Endothelial cell (in vitro differentiated cells): ENCODE measurements around the gene IQSEC3. TPM values are rescaled to one million over a fixed set of nuclear protein-coding genes. Genes with fewer than 3 reads are reported as not detected.

Experiments used
- DNase-seq: peaks from one replicate; pipeline ENCODE4 v3.0.0; 2021; ENCODE audit warnings: low spot score
- H3K27ac Mint-ChIP-seq: one replicate; pipeline ENCODE4 v1.8.0; 2021; ENCODE audit warnings: mixed read lengths, inconsistent platforms; ENCODE audit not compliant: unreplicated experiment
- H3K27me3 Mint-ChIP-seq: one replicate; pipeline ENCODE4 v1.8.0; 2021; ENCODE audit warnings: mild to moderate bottlenecking, moderate library complexity, mixed read lengths, inconsistent platforms; ENCODE audit not compliant: unreplicated experiment
- H3K36me3 Mint-ChIP-seq: one replicate; pipeline ENCODE4 v1.8.0; 2021; ENCODE audit warnings: mild to moderate bottlenecking, low read depth, mixed read lengths, inconsistent platforms; ENCODE audit not compliant: unreplicated experiment
- H3K4me1 Mint-ChIP-seq: one replicate; pipeline ENCODE4 v1.8.0; 2021; ENCODE audit warnings: mild to moderate bottlenecking, mixed read lengths, inconsistent platforms; ENCODE audit not compliant: unreplicated experiment
- H3K4me3 Mint-ChIP-seq: one replicate; pipeline ENCODE4 v1.8.0; 2021; ENCODE audit warnings: mild to moderate bottlenecking, mixed read lengths, inconsistent platforms; ENCODE audit not compliant: unreplicated experiment
- H3K9me3 Mint-ChIP-seq: one replicate; pipeline ENCODE4 v1.8.0; 2021; ENCODE audit warnings: mixed read lengths, inconsistent platforms; ENCODE audit not compliant: unreplicated experiment
- total RNA-seq: library from RNA; stranded (reverse); fragmentation: NEBNext Ultra II Directional; extraction: Animal tissue kit (Norgen Biotek cat#: 25700); gene quantifications from one replicate; pipeline ENCODE4 v1.2.1, GENCODE V29; 2021; ENCODE audit not compliant: unreplicated experiment
- TF ChIP-seq, protein P1 (sequence below): fragments of 200-600 bp; sonication (generic); IDR thresholded peaks from one replicate; pipeline ENCODE4 v1.5.0; 2021; ENCODE audit warnings: antibody characterized with exemption; ENCODE audit not compliant: unreplicated experiment

Gene IQSEC3
- total RNA-seq, 1 donor from 2014 or later, result 13.2 TPM

GRCh38 chr12:143964-144649 lies 77.5 kb downstream of the IQSEC3 start:
- no peak for DNase-seq
- Mint-ChIP-seq H3K36me3 (no peaks in the 10 kb centered on the region), H3K4me3 (no peak overlapping the region), H3K27ac (no peak overlapping the region), H3K9me3 (no peaks in the 10 kb centered on the region), H3K27me3 (peaks cover 1% of the 10 kb centered on the region), H3K4me1 (peaks cover 35% of the 10 kb centered on the region)
- TF ChIP-seq, protein P1, sequence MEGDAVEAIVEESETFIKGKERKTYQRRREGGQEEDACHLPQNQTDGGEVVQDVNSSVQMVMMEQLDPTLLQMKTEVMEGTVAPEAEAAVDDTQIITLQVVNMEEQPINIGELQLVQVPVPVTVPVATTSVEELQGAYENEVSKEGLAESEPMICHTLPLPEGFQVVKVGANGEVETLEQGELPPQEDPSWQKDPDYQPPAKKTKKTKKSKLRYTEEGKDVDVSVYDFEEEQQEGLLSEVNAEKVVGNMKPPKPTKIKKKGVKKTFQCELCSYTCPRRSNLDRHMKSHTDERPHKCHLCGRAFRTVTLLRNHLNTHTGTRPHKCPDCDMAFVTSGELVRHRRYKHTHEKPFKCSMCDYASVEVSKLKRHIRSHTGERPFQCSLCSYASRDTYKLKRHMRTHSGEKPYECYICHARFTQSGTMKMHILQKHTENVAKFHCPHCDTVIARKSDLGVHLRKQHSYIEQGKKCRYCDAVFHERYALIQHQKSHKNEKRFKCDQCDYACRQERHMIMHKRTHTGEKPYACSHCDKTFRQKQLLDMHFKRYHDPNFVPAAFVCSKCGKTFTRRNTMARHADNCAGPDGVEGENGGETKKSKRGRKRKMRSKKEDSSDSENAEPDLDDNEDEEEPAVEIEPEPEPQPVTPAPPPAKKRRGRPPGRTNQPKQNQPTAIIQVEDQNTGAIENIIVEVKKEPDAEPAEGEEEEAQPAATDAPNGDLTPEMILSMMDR, result no peak

DNA sequence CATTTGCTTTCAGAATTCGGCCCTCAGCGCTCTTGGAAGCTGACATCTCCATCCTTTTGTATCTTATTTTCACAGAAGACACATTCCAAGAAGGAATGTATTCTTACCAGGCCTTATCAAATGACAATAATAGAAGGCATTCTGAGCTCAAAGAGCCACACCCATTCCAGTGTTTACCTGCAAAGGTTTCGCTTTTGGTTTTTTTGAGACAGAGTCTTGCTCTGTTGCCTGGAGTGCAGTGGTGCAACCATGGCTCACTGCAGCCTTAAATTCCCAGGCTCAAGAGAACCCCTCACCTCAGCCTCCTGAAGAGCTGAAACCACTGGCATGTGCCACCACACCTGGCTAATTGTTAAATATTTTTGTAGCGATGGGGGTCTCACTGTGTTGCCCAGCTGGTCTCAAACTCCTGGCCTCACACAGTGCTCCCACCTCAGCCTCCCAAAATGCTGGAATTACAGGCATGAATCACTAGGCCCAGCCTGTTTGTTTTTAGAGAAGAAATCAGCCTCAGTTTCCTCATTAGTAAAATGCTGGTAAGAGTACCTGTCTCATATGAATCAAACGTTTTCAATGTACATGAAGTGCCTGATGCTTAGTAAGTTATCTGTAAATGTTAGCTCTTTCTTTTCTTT lies 78.2 kb downstream of the IQSEC3 start:
- Mint-ChIP-seq H3K36me3 (no peaks in the 10 kb centered on the region), H3K4me1 (peaks cover 29% of the 10 kb centered on the region), H3K27me3 (peaks cover 5% of the 10 kb centered on the region), H3K27ac (no peak overlapping the region), H3K9me3 (no peaks in the 10 kb centered on the region), H3K4me3 (no peak overlapping the region)
- TF ChIP-seq, protein P1, result no peak
- DNase-seq, result no peak

DNA sequence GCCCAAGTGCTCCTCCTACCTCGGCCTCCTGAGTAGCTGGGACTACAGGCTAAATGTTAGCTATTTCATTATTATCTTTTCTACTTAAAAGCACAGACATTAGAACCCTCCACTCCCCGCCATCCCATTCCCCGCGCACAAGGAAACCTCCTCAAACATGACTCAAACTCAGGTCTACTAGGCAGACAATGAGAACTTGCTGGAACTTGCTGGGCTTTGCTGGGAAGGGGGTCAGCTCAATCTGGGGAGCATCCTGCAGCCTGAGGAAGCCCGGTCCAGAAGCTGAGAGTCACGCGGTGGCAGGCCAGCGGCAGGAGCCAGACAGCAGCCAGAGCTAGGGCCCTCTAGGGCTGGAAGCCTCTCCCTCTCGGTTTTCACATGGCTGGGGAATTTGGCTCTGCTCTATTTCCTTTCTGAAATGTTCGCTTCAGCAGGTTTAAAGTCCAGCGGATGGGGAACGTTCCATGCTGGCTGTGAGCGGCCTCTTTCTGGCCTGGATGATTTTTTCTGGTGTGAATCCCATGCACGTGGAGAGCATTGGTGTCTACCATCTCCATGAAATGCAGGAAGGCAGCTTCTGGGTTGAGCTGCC lies 78.9 kb downstream of the IQSEC3 start:
- DNase-seq, result no peak
- no peaks in the 10 kb centered on the region for H3K9me3 Mint-ChIP-seq
- H3K27ac Mint-ChIP-seq, result no peak overlapping the region
- H3K36me3 Mint-ChIP-seq, result peaks cover 1% of the 10 kb centered on the region
- H3K4me1 Mint-ChIP-seq, result peaks cover 22% of the 10 kb centered on the region
- no peak overlapping the region for H3K4me3 Mint-ChIP-seq
- peaks cover 8% of the 10 kb centered on the region for H3K27me3 Mint-ChIP-seq
- TF ChIP-seq, protein P1, result no peak

GRCh38 chr12:147242-147641 lies 80.7 kb downstream of the IQSEC3 start:
- Mint-ChIP-seq H3K9me3 (no peaks in the 10 kb centered on the region), H3K4me3 (no peak overlapping the region), H3K27me3 (peaks cover 8% of the 10 kb centered on the region), H3K27ac (no peak overlapping the region), H3K36me3 (peaks cover 4% of the 10 kb centered on the region), H3K4me1 (peaks cover 7% of the 10 kb centered on the region)
- DNase-seq, result no peak
- TF ChIP-seq, protein P1, result no peak
